ENCODE data around the gene MCC. TPM values are rescaled to one million over a fixed set of nuclear protein-coding genes. Genes with fewer than 3 reads are reported as not detected.

The MCC gene
- total and polyA plus RNA-seq, 2 of the 4 experiments (the other 2 are of a cell fraction), result 5.0 to 20.6 TPM

- ChIA-PET POLR2A (ENCODE audit: unreplicated experiment) (no interaction called here), CTCF (no interaction called here)
- in situ Hi-C loops (cut with MboI; ENCODE audit: low sequenced_read_pairs), result no loop called here
- H3K4ac ChIP-seq (ENCODE audit: low read depth, low read length), result no peak overlapping the region; the same call in 1 of the 2 replicates
- peak overlapping the region; percentile 59; the same call in 1 of the 2 replicates for H3K23ac ChIP-seq (ENCODE audit: low read depth, low read length)
- 0 out of 2 replicates have a peak overlapping the region, but pooled peaks have one; percentile 2 for H3K18ac ChIP-seq (ENCODE audit: low read depth, low read length)
- no peak overlapping the region for H2AFZ ChIP-seq (replicated peaks; ENCODE audit: low read length, poor library complexity)
- no peak overlapping the region; the same call in 1 of the 2 replicates for H3K4me2 ChIP-seq (ENCODE audit: low read depth, low read length)
- no TSS peak for BruUV-seq (replicated peaks)
- H2AK5ac ChIP-seq (ENCODE audit: low read depth, low read length), result peak overlapping the region; percentile 64; the same call in 1 of the 2 replicates
- peaks cover 23 to 41% of the 10 kb centered on the region in 2 experiments for H3K79me1 ChIP-seq (ENCODE audit: low read depth in 1 of 2, low read length in 2 of 2)
- ATAC-seq (ENCODE audit: low read depth) (no peak), DNase-seq (no peak)
- no peak overlapping the region for H2BK120ac ChIP-seq (ENCODE audit: low read depth, low read length)
- intact Hi-C loops (cut with micrococcal nuclease), result no loop called here
- H3K9me1 ChIP-seq (ENCODE audit: insufficient read depth, low read length), result peaks cover 12% of the 10 kb centered on the region; the same call in 1 of the 2 replicates
- H3K9ac ChIP-seq (ENCODE audit: low read depth, low read length), result no peak overlapping the region
- H4K5ac ChIP-seq (ENCODE audit: low read depth, low read length), result no peak overlapping the region
- H3K56ac ChIP-seq (ENCODE audit: extremely low read depth, insufficient read depth, low read length), result no peak overlapping the region
- peaks cover 8% of the 10 kb centered on the region for H3K4me1 ChIP-seq (ENCODE audit: control insufficient read depth, insufficient read depth, low read length)
- no peak overlapping the region; the same call in 1 of the 2 replicates for H2BK20ac ChIP-seq (ENCODE audit: low read depth, low read length)
- H3K14ac ChIP-seq (replicated peaks; ENCODE audit: low read depth, low read length), result peak overlapping the region; percentile 25; the same call in 1 of the 2 replicates
- H4K91ac ChIP-seq (ENCODE audit: insufficient read depth, low read depth, low read length), result peak overlapping the region; percentile 46; the same call in 1 of the 2 replicates
- H2BK15ac ChIP-seq (ENCODE audit: low read depth, low read length), result peak overlapping the region; percentile 64; the same call in 1 of the 3 replicates
- H3K36me3 ChIP-seq (ENCODE audit: control insufficient read depth, insufficient read depth, low read length), result peaks cover 2% of the 10 kb centered on the region; the same call in 1 of the 2 replicates
- no peak overlapping the region for H4K8ac ChIP-seq (ENCODE audit: low read depth in 2 of 2, low read length in 2 of 2)
- H4K20me1 ChIP-seq (ENCODE audit: insufficient read depth, low read length), result peaks cover 12% of the 10 kb centered on the region; the same call in 1 of the 2 replicates
- dilution Hi-C loops (cut with HindIII; ENCODE audit: low sequenced_read_pairs, unreplicated experiment), result no loop called here
- no peaks in the 10 kb centered on the region for H3K27me3 ChIP-seq (ENCODE audit: control insufficient read depth, insufficient read depth, low read length)
- WGBS, 2 experiments (ENCODE audit: extremely low coverage in 2 of 2, insufficient read length in 1 of 2), result 83% methylated on average over 1 of the region's 13 CpGs; no CpG with 5 or more reads in 1 of the 2 experiments
- no peak overlapping the region for H2BK5ac ChIP-seq (ENCODE audit: low read depth, low read length, poor library complexity, severe bottlenecking)
- no peak overlapping the region for H3K27ac ChIP-seq (ENCODE audit: insufficient read depth, low read length)
- no peak overlapping the region for H2AK9ac ChIP-seq (replicated peaks; ENCODE audit: low read depth, low read length, poor library complexity)
- H3K9me3 ChIP-seq (ENCODE audit: control insufficient read depth, insufficient read depth, low read length), result no peaks in the 10 kb centered on the region
- H3K4me3 ChIP-seq (ENCODE audit: insufficient read depth, low read depth, low read length), result no peak overlapping the region
- TF ChIP-seq RCOR1 (IDR thresholded peaks at IDR 0.05; ENCODE audit: insufficient replicate concordance, low read length) (no peak), MAZ (IDR thresholded peaks at IDR 0.05; ENCODE audit: borderline replicate concordance, low read depth, low read length) (no peak), RAD21 (IDR thresholded peaks at IDR 0.05; ENCODE audit: low read length) (no peak), MXI1 (IDR thresholded peaks at IDR 0.05; ENCODE audit: borderline replicate concordance, low read depth, low read length) (no peak), CEBPB (IDR thresholded peaks at IDR 0.05; ENCODE audit: low read depth, low read length) (no peak), MAFK (IDR thresholded peaks at IDR 0.05; ENCODE audit: low read depth, low read length) (no peak), NFE2L2 (IDR thresholded peaks at IDR 0.05; ENCODE audit: low read depth, low read length) (no peak), FOS (IDR thresholded peaks at IDR 0.05; ENCODE audit: low read depth, low read length) (no peak), POLR2A (IDR thresholded peaks at IDR 0.05; ENCODE audit: low read depth, low read length) (no peak), USF2 (IDR thresholded peaks at IDR 0.05; ENCODE audit: low read depth, low read length) (no peak), SMC3 (IDR thresholded peaks at IDR 0.05; ENCODE audit: low read depth, low read length) (no peak), CHD1 (IDR thresholded peaks at IDR 0.05; ENCODE audit: low read depth, low read length) (no peak), RFX5 (IDR thresholded peaks at IDR 0.05; ENCODE audit: low read depth, low read length) (no peak), ELK1 (IDR thresholded peaks at IDR 0.05; ENCODE audit: borderline replicate concordance, low read depth, low read length) (no peak)
These were observed 264.2 kb downstream of the MCC start for GRCh38 chr5:113223831-113224604.
